Panc1 (cell line): ENCODE data around the gene NPAS3. TPM values are rescaled to one million over a fixed set of nuclear protein-coding genes. Genes with fewer than 3 reads are reported as not detected.

Source experiments
- ATAC-seq: fragments of 200-7000 bp; cut with Tn5 transposase; 2 replicates; pipeline ENCODE4 v1.9.1; 2020; ENCODE audit warnings: mild to moderate bottlenecking, moderate library complexity
- BruUV-seq: library from RNA; stranded (reverse); fragments of 400-500 nt; replicated peaks from 2 replicates; lab custom pipeline; 2021; lab: Mats Ljungman, UMichigan
- CTCF ChIA-PET: fragments of 300-600 bp; sonication (Branson Sonifier 250); formaldehyde crosslinking; loops from one replicate; lab custom pipeline; 2022; ENCODE audit warnings: antibody characterized with exemption; lab: Charles Lee
- POLR2A ChIA-PET: fragments of 300-600 bp; sonication (Branson Sonifier 250); formaldehyde crosslinking; loops from one replicate; lab custom pipeline; 2022; ENCODE audit warnings: antibody characterized with exemption; lab: Charles Lee
- DNase-seq: peaks from one replicate; pipeline ENCODE4 v3.0.0-alpha.2; 2010; ENCODE audit warnings: low read depth, low spot score
- H3K27ac ChIP-seq: 2 replicates; pipeline ENCODE4 v1.5.1; 2011; ENCODE audit warnings: mild to moderate bottlenecking, low read length, inconsistent platforms
- H3K27me3 ChIP-seq: fragments of 200-500 bp; sonication (Bioruptor generic); 2 replicates; pipeline ENCODE4 v1.6.0; 2014; ENCODE audit warnings: low read length, inconsistent platforms; ENCODE audit not compliant: control insufficient read depth, insufficient read depth
- H3K36me3 ChIP-seq: fragments of 200-500 bp; sonication (Bioruptor generic); 2 replicates; pipeline ENCODE4 v1.5.1; 2014; ENCODE audit warnings: inconsistent platforms, mild to moderate bottlenecking, low read length, moderate library complexity; ENCODE audit not compliant: control insufficient read depth, insufficient read depth
- H3K4me1 ChIP-seq: 2 replicates; pipeline ENCODE4 v1.5.1; 2011; ENCODE audit warnings: inconsistent platforms, mild to moderate bottlenecking, low read length, moderate library complexity; ENCODE audit not compliant: control insufficient read depth, insufficient read depth
- H3K4me3 ChIP-seq, 2 experiments: 2 replicates each; pipeline ENCODE4 v1.5.1; 2011 to 2012; ENCODE audit warnings: low read depth in 2 of 2, low read length in 2 of 2, mild to moderate bottlenecking in 2 of 2, inconsistent platforms in 1 of 2, moderate library complexity in 1 of 2
- H3K9me3 ChIP-seq: fragments of 200-500 bp; sonication (Bioruptor generic); 2 replicates; pipeline ENCODE4 v1.5.1; 2014; ENCODE audit warnings: low read depth, mild to moderate bottlenecking, inconsistent platforms, low read length, moderate library complexity; ENCODE audit not compliant: control insufficient read depth, insufficient read depth
- CTCF ChIP-seq: fragments of 450-650 bp; IDR thresholded peaks from 2 replicates; pipeline ENCODE4 v1.5.1; 2017; ENCODE audit warnings: mild to moderate bottlenecking
- POLR2AphosphoS5 ChIP-seq: IDR thresholded peaks from 2 replicates; pipeline ENCODE4 v1.6.1; 2012; ENCODE audit warnings: mild to moderate bottlenecking, low read depth, low read length, moderate library complexity
- REST ChIP-seq, 2 experiments: IDR thresholded peaks; 2 replicates each; pipeline ENCODE4 v1.6.1; 2011 to 2012; ENCODE audit warnings: low read depth in 2 of 2, control low read depth in 1 of 2, low read length in 1 of 2, mild to moderate bottlenecking in 1 of 2, moderate library complexity in 1 of 2; ENCODE audit not compliant: insufficient read depth in 1 of 2
- SIN3A ChIP-seq: IDR thresholded peaks from 2 replicates; pipeline ENCODE4 v1.6.1; 2012; ENCODE audit warnings: low read depth, mild to moderate bottlenecking, low read length, moderate library complexity, borderline replicate concordance; ENCODE audit not compliant: insufficient read depth
- TCF7L2 ChIP-seq: IDR thresholded peaks from 2 replicates; pipeline ENCODE4 v1.6.1; 2011; ENCODE audit warnings: mild to moderate bottlenecking, low read depth, low read length, inconsistent platforms
- in situ Hi-C: cut with HindIII; loops from 2 replicates; pipeline ENCODE4 v1.10.0; 2016; ENCODE audit warnings: low sequenced_read_pairs, low pct_unique_long_range_greater_than_20kb
- intact Hi-C: fragments of 100-400 bp; cut with micrococcal nuclease; formaldehyde crosslinking; loops from one replicate; pipeline ENCODE4 v1.10.0; 2022; ENCODE audit not compliant: unreplicated experiment
- total RNA-seq: library from RNA; stranded (reverse); gene quantifications from one replicate; pipeline ENCODE4 v1.2.1, GENCODE V29; 2021; ENCODE audit not compliant: unreplicated experiment

Gene NPAS3
- total RNA-seq, 1 experiment from 2014 or later = 0.23 TPM

GRCh38 chr14:33026850-33027430 is 88.3 kb downstream of the NPAS3 start:
- no peak for DNase-seq
- H3K4me3 ChIP-seq = no peak overlapping the region
- ATAC-seq = no peak
- no peaks in the 10 kb centered on the region for H3K9me3 ChIP-seq
- H3K4me1 ChIP-seq = no peaks in the 10 kb centered on the region
- in situ Hi-C loops (no loop called here), intact Hi-C loops (no loop called here)
- no peaks in the 10 kb centered on the region for H3K27me3 ChIP-seq
- no TSS peak for BruUV-seq
- ChIA-PET POLR2A (no interaction called here), CTCF (interaction anchor here (0.7 kb wide), 1 partner anchor 24 kb away, joined by 3 read pairs; no protein-coding TSS in a partner anchor)
- TF ChIP-seq CTCF = no peak
- TF ChIP-seq TCF7L2 = no peak
- no peak for TF ChIP-seq POLR2AphosphoS5
- no peak for TF ChIP-seq SIN3A
- no peak for TF ChIP-seq REST (IDR thresholded peaks at IDR 0.05; ENCODE audit: insufficient read depth in 1 of 2, low read depth in 2 of 2, low read length in 1 of 2)
- H3K36me3 ChIP-seq = no peaks in the 10 kb centered on the region
- no peak overlapping the region for H3K27ac ChIP-seq

GRCh38 chr14:33029511-33029910 is 90.8 kb downstream of the NPAS3 start:
- Histone ChIP-seq H3K4me3 (no peak overlapping the region), H3K9me3 (no peaks in the 10 kb centered on the region), H3K36me3 (no peaks in the 10 kb centered on the region), H3K27ac (no peak overlapping the region), H3K4me1 (no peaks in the 10 kb centered on the region), H3K27me3 (no peaks in the 10 kb centered on the region)
- no TSS peak for BruUV-seq
- DNase-seq = no peak
- ChIA-PET POLR2A (no interaction called here), CTCF (no interaction called here)
- TF ChIP-seq POLR2AphosphoS5 = no peak
- TF ChIP-seq TCF7L2 = no peak
- no peak for TF ChIP-seq REST (IDR thresholded peaks at IDR 0.05; ENCODE audit: insufficient read depth in 1 of 2, low read depth in 2 of 2, low read length in 1 of 2)
- TF ChIP-seq CTCF = no peak
- TF ChIP-seq SIN3A = no peak
- in situ Hi-C loops (no loop called here), intact Hi-C loops (no loop called here)
- no peak for ATAC-seq
